SU-DHL-6 (cell line): ENCODE results near the gene PRDM16.

Experiments
- H2AFZ ChIP-seq: fragments of 200-600 bp; sonication (generic); 2 replicates; pipeline ENCODE4 v1.6.1; 2014; ENCODE audit warnings: low read depth, mild to moderate bottlenecking, moderate library complexity, mixed read lengths, antibody characterized with exemption, low read length; ENCODE audit not compliant: severe bottlenecking
- H3F3A ChIP-seq: fragments of 200-600 bp; shearing (Covaris generic); 2 replicates; pipeline ENCODE4 v1.6.0; 2016; ENCODE audit warnings: antibody characterized with exemption, mild to moderate bottlenecking; ENCODE audit not compliant: insufficient read depth
- H3K27ac ChIP-seq: fragments of 200-600 bp; sonication (generic); 2 replicates; pipeline ENCODE4 v1.5.1; 2016; ENCODE audit warnings: low read depth, mild to moderate bottlenecking, low read length, moderate library complexity, mixed read lengths
- H3K27me3 ChIP-seq: fragments of 200-600 bp; sonication (generic), shearing (Covaris generic); 2 replicates; pipeline ENCODE4 v1.6.0; 2014; ENCODE audit warnings: mild to moderate bottlenecking, low read length
- H3K36me3 ChIP-seq: fragments of 200-600 bp; sonication (generic); 2 replicates; pipeline ENCODE4 v1.6.1; 2014; ENCODE audit warnings: mild to moderate bottlenecking, low read length, mixed read lengths
- H3K4me2 ChIP-seq: fragments of 300-600, 200-600 bp; shearing (Covaris generic), sonication (generic); 2 replicates; pipeline ENCODE4 v1.6.0; 2014; ENCODE audit warnings: low read length, low read depth, mild to moderate bottlenecking; ENCODE audit not compliant: poor library complexity, severe bottlenecking
- H3K4me3 ChIP-seq: fragments of 200-600 bp; sonication (generic); 2 replicates; pipeline ENCODE4 v1.5.1; 2014; ENCODE audit warnings: antibody characterized with exemption, low read length, mild to moderate bottlenecking, mixed read lengths; ENCODE audit not compliant: insufficient read depth, poor library complexity, severe bottlenecking
- H3K79me2 ChIP-seq: fragments of 200-600 bp; sonication (generic); 2 replicates; pipeline ENCODE4 v1.6.1; 2014; ENCODE audit warnings: mild to moderate bottlenecking, low read length, moderate library complexity; ENCODE audit not compliant: insufficient read depth
- H3K9ac ChIP-seq: fragments of 200-600 bp; sonication (generic); 2 replicates; pipeline ENCODE4 v1.7.0; 2014; ENCODE audit warnings: mild to moderate bottlenecking, low read length
- H3K9me2 ChIP-seq: fragments of 200-600 bp; sonication (generic); replicated peaks from 2 replicates; pipeline ENCODE4 v1.6.1; 2014; ENCODE audit warnings: low read length; ENCODE audit not compliant: insufficient read depth
- H3K9me3 ChIP-seq: fragments of 200-600 bp; sonication (generic); 2 replicates; pipeline ENCODE4 v1.6.1; 2014; ENCODE audit warnings: low read length, mixed read lengths; ENCODE audit not compliant: insufficient read depth
- H4K20me1 ChIP-seq: fragments of 200-600 bp; sonication (generic); 2 replicates; pipeline ENCODE4 v1.6.1; 2014; ENCODE audit warnings: low read depth, mild to moderate bottlenecking, antibody characterized with exemption, low read length, moderate library complexity, mixed read lengths
- CTCF ChIP-seq: fragments of 200-600 bp; sonication (generic); IDR thresholded peaks from one replicate; pipeline ENCODE4 v1.5.1; 2017; ENCODE audit warnings: antibody characterized with exemption, mild to moderate bottlenecking, low read length, moderate library complexity; ENCODE audit not compliant: insufficient read depth, poor library complexity, severe bottlenecking
- EZH2phosphoT487 ChIP-seq: fragments of 200-600 bp; sonication (generic), shearing (Covaris generic); conservative IDR thresholded peaks from 2 replicates; pipeline ENCODE4 v1.6.1; 2018; ENCODE audit warnings: mild to moderate bottlenecking, antibody characterized with exemption, low read length, moderate library complexity, mixed read lengths

The PRDM16 gene

GRCh38 chr1:3336641-3337630 lies 267.9 kb downstream of the PRDM16 start:
- no peaks in the 10 kb centered on the region for H3K9me2 ChIP-seq
- H3K4me2 ChIP-seq, result no peak overlapping the region
- H3K4me3 ChIP-seq, result no peak overlapping the region
- TF ChIP-seq EZH2phosphoT487 (no peak), CTCF (no peak)
- H3K27me3 ChIP-seq, result no peaks in the 10 kb centered on the region
- no peak overlapping the region for H3K9ac ChIP-seq
- no peaks in the 10 kb centered on the region for H3K79me2 ChIP-seq
- H3K27ac ChIP-seq, result no peak overlapping the region
- no peaks in the 10 kb centered on the region for H3K36me3 ChIP-seq
- no peak overlapping the region for H2AFZ ChIP-seq
- no peaks in the 10 kb centered on the region for H3K9me3 ChIP-seq
- H4K20me1 ChIP-seq, result no peaks in the 10 kb centered on the region
- no peaks in the 10 kb centered on the region for H3F3A ChIP-seq

GRCh38 chr1:3337798-3338724 lies 269.1 kb downstream of the PRDM16 start:
- Histone ChIP-seq H3K79me2 (no peaks in the 10 kb centered on the region), H3K9ac (no peak overlapping the region), H3K9me3 (no peaks in the 10 kb centered on the region), H3K4me2 (no peak overlapping the region), H3K4me3 (no peak overlapping the region), H2AFZ (no peak overlapping the region), H3F3A (no peaks in the 10 kb centered on the region), H3K36me3 (no peaks in the 10 kb centered on the region), H3K27me3 (no peaks in the 10 kb centered on the region), H3K27ac (no peak overlapping the region), H4K20me1 (no peaks in the 10 kb centered on the region), H3K9me2 (no peaks in the 10 kb centered on the region)
- TF ChIP-seq CTCF, result no peak
- no peak for TF ChIP-seq EZH2phosphoT487

DNA sequence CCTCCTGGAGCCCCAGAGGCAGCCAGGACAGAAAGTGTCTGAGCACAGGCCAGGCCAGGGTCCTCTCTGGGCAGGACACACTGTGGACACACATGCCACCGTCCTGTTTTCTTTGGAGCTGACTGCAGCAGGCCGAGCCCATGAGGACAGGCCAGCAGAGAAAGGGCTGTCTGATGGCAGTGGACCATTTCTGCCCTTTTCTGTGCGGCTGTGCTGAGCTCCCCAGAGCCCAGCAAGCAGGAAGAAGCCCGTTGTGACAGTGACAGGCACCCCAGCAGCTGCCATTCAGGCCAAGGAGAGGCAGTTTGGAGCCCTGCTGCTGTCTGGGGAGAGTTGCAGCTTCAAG lies 269.7 kb downstream of the PRDM16 start:
- Histone ChIP-seq H3K27me3 (no peaks in the 10 kb centered on the region), H3F3A (no peaks in the 10 kb centered on the region), H3K36me3 (no peaks in the 10 kb centered on the region), H3K9me3 (no peaks in the 10 kb centered on the region), H3K9me2 (no peaks in the 10 kb centered on the region), H2AFZ (no peak overlapping the region), H3K9ac (no peak overlapping the region), H4K20me1 (no peaks in the 10 kb centered on the region), H3K27ac (no peak overlapping the region), H3K79me2 (no peaks in the 10 kb centered on the region), H3K4me3 (no peak overlapping the region), H3K4me2 (no peak overlapping the region)
- TF ChIP-seq CTCF, result no peak
- TF ChIP-seq EZH2phosphoT487, result no peak
